ENCODE measurements around the gene TSNAX. TPM values are rescaled to one million over a fixed set of nuclear protein-coding genes. Genes with fewer than 3 reads are reported as not detected.
A peak's percentile ranks its signal among the peaks of the same experiment; 100 is the strongest.

TSNAX gene
- total RNA-seq, 1 experiment from 2014 or later, result 39.4 TPM

- DNase-seq (ENCODE audit: low read depth), result no peak
Measured at GRCh38 chr1:231518485-231519034, 9.9 kb upstream of the TSNAX start.

DNA sequence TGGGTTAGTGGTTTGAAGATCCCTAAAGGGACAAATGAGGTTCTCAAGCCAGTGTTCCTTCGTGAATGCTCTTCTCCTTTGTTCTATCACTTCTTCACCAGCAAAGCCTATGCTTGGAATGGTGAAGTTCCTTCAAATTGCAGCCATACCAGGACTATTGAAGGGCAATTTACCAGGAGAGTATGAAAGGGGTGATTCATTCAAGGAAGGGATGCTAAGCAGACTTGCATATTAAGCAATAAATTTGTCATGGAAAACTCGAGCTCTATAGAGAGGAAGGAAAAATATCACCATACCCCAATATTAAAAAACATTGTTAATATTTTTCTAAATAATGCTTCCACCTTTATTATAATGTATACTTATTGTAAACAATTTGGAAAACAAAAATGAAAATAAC, 9.3 kb upstream of the TSNAX start:
- no peak for DNase-seq (ENCODE audit: low read depth)

DNA sequence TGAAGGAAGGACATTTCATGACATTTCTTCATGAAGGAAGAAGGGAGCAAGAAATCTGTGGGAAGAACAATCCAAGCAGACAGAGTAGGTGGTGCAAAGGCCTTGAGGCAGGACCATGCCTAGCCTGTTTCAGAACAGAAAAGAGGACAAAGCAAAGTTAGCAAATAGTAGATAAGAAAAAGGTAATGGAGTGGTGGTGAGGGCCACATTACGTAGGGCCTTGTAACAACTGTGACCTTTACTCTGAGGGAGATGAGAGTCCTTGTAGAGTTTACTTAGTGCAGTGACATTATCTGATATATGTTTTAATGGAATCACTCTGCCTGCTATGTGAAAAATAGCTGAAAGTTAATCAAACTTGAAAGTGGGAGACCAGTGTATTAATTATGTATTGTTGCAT, 6.4 kb upstream of the TSNAX start:
- no peak for DNase-seq (ENCODE audit: low read depth)

GRCh38 chr1:231522931-231523642, 5.4 kb upstream of the TSNAX start:
- no peak for DNase-seq (ENCODE audit: low read depth)

- no peak for DNase-seq (ENCODE audit: low read depth)
Measured at GRCh38 chr1:231523816-231524215, 4.7 kb upstream of the TSNAX start.

DNA sequence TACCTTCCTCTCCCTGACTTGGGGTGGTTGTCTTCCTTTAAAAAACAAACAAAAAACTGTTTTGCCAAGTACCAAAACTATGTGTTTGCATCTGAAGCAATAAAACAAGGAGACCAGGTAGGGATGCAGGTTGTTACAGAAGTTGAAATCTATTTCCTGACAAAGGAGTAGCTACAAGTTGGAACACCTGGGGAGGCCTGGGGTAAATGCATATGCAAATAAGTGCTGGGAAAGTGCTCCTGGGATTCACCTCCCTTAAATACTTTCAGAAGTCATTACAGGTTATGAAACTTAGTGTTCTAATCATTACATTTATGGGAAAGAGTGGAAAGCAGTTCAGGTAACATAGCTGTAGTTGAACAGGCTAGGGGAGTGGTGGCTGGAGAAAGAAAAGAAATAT, 1.9 kb upstream of the TSNAX start:
- no peak for DNase-seq (ENCODE audit: low read depth)

GRCh38 chr1:231527586-231528171, 790 bp upstream of the TSNAX start:
- no peak for DNase-seq (ENCODE audit: low read depth)

- DNase-seq (ENCODE audit: low read depth), result no peak
Measured at GRCh38 chr1:231533240-231533639, 4.8 kb downstream of the TSNAX start.

- DNase-seq (ENCODE audit: low read depth), result no peak
Measured at GRCh38 chr1:231534703-231535159, 6.3 kb downstream of the TSNAX start.

DNA sequence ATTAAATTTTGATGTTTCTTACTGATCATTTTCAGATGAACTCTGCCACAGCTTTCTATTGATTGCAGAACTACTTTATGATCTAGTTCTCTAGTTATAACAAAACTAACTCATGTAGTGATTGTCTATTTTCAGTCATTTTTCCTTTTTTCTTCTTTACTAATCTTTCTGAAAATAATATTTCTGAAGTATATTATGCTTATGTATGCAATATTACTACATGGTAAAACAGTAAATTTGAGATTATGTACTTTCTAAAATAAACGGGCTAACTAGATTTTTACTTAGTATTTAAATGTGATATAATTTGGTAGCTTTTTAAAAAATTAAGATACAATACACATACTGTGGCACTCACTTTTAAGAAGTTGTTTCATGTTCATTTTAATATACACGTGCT, 7.6 kb downstream of the TSNAX start:
- no peak for DNase-seq (ENCODE audit: low read depth)

GRCh38 chr1:231540847-231541246, 12.4 kb downstream of the TSNAX start:
- DNase-seq (ENCODE audit: low read depth), result no peak

DNA sequence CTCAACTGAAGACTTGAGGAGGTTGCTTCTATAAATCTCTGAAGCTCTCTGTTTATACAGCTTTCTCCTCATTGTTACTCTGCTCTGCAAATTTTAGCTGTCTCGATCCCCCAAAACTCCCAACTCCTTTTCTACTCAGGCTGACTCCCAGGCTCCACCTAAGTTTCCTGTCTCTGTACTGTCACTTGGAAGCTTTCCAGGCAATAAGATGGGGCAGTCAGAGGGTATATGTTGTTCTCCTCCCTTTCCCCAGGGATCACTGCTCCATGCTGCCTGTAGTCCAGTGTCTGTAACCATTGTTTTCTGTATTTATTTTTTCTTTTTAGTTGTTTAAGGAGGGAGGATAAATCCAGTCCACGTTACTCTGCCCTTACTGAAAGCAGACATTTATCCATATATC, 13.4 kb downstream of the TSNAX start:
- no peak for DNase-seq (ENCODE audit: low read depth)

- DNase-seq (ENCODE audit: low read depth), result no peak
Measured at GRCh38 chr1:231544943-231545592, 16.6 kb downstream of the TSNAX start.

DNA sequence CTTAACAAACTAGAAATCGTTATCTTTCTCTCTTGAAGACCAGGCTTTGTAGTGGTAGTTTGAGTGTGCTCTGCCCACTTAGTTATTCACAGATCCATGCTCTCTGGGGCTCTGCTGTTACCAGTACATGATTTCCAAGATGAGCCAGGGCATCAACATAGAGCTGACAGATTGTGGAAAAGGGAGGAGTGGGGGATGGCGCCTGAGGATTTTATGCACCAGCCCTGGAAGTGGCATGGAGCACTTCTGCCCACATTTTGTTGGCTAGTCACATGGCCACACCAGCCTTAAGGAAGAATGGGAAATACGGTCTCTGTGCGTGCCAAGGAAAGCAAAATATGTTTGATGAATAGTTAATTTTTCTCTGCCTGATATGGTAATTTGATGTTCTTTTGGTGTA, 18.2 kb downstream of the TSNAX start:
- no peak for DNase-seq (ENCODE audit: low read depth)

DNA sequence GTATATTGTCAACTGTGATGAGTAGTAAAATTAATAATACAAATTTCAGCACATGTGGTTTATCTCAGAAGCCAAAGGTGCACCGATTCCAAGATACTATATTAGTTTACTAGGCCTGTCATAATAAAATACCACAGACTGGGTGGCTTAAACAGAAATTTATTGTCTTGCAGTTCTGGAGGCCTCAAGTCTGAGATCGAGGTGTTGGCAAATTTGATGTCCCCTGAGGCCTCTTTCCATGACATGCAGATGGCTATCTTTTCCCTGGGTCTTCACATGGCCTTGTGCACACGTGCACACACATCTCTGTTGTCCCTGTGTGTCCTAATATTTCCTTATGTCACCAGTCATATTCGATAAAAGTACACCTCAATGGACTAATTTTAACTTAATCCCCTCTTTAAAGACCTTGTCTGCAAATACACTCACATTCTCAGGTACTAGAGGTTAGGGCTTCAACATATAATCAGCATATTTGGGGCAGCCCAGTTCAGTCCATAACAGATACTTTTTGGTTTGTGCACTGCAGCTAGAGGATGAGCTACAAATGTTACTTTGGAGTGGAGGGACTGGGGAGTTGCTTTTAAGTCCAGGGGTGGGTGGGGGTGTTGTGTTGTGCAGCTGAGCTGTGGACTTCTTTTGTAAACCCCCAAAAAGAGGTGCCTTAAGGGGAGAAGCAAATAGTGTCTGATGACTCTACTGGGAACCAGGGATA, 21.4 kb downstream of the TSNAX start:
- DNase-seq (ENCODE audit: low read depth), result no peak

GRCh38 chr1:231550448-231550781, 21.9 kb downstream of the TSNAX start:
- peak; percentile 14 for DNase-seq (ENCODE audit: low read depth)

DNA sequence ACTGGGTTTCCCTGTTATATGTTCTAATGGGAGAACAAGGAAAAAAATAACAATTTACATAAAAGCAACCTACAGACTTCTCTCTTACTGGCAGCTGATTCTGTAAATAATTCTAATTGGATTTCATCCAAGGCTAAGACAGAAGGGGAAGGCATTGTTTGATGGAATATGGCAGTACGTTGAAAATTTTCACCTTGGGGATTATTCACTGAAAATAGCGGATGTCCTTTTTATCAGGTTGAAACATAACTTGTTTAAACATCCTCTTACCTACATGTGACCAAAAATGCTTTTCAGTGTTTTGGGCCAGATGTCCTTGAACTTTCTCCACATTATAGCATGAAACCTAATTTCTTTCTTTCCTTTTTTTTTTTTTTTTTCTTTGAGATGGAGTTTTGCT, 24.9 kb downstream of the TSNAX start:
- no peak for DNase-seq (ENCODE audit: low read depth)

GRCh38 chr1:231554969-231555368, 26.5 kb downstream of the TSNAX start:
- no peak for DNase-seq (ENCODE audit: low read depth)

DNA sequence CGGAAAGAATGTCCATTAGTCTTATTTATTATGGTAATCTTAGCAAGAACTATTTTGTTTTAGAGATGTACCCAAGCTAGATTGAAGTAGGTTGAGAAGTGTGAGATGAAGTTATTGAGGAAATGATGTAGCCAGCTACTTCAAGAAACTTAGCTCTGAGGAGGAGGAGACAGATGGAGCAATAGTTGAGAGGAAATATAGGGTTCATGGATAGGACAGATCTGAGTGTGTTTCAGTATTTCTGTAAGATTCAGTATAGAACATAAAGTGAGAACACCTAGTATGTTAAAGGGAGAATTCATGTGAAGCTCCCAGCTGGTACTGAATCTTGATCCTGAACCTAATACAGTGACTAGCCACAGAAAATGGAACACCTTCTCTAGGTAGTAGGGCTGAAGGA, 28.9 kb downstream of the TSNAX start:
- no peak for DNase-seq (ENCODE audit: low read depth)

DNA sequence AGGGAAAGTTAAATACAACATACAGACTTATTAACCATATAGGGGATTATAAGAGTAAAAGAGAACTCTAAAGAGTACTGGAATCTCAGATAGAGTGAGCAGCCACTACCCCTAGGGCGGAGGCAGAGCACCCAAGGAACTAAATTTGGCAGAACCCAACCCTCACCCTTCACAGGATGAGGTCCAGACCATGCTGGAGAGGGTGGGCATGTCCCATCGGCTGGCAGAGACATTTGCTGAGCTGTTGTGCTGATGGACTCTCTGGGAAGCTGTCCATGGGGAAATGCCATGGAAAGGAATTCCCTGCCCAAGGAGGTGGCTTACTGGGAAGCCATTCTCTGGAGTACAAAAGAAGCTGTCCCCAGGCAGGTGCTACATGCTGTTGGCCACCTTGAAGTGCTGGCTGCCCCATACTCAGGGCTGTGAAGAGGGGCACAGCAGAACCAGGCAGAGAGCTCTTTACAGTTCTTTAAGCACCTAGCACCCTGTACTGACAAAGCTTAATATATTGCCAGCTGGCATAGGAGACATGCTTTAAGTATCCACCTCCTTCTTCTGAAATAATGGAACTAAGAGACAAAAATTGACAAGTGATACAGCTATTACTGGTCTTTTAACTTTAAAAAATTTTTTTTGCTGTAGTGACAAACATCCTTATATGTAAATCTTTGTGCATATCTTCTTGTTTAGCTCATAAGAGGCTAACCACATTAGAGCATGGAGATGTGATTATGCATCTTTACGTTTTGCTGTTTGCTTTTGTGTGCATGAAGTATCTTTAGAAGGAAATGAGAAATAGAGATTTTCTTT, 29.6 kb downstream of the TSNAX start:
- no peak for DNase-seq (ENCODE audit: low read depth)

GRCh38 chr1:231558708-231559185, 30.3 kb downstream of the TSNAX start:
- DNase-seq (ENCODE audit: low read depth), result no peak

Measured in RPMI7951 (cell line).